Activated effector memory CD4-positive, alpha-beta T cell treated with anti-CD3 and anti-CD28 coated beads, Interleukin-2, amount 50 U/mL, for 16 hours (primary cell): ENCODE measurements around the gene FGD6.
"Not testable (repeated sequence)": the region's sequence is repeated elsewhere in the genome, so short reads cannot be mapped to it uniquely, and the experiment has no call there.

Source experiments
- DNase-seq: peaks from one replicate; pipeline ENCODE4 v3.0.0-alpha.2; 2020

Gene FGD6

GRCh38 chr12:95118138-95118787 is 99.0 kb downstream of the FGD6 start:
- no peak for DNase-seq

DNA sequence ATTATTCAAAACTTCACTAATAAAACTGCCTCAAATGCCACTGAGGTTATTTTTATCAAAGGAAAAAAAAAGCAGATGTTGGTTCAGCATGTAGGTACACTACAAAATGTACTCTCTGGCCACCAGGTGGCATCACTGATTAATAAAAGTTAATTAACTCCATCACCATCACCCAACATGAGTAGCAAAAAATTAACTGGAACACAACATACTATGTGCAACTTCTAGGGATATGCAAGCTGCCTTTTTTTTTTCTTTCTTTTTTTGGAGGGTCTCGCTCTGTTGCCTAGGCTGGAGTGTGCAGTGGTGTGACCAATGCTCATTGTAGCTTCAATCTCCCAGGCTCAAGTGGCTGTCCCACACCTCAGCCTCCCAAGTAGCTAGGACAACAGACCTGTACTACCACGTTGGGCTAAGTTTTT is 100.1 kb downstream of the FGD6 start:
- DNase-seq = peak; percentile 75

DNA sequence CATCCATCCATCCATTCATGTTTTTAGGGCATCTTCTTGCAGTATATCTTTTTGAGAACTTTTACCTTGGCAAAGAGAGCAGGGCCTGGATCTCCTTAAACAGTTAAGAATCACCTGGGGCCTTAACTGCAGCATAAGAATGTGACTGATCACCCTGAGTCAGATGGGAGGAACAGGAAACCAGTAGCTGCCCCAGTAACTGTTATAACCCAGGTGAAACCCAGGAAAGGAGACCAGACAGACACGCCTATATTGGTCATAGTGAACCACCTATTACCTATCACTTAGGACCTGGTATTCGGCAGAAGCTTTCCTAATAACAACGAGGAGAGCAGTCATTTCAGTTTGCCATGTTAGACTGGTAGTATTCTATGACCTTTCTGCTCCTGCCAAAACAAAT is 100.5 kb downstream of the FGD6 start:
- DNase-seq = no peak

DNA sequence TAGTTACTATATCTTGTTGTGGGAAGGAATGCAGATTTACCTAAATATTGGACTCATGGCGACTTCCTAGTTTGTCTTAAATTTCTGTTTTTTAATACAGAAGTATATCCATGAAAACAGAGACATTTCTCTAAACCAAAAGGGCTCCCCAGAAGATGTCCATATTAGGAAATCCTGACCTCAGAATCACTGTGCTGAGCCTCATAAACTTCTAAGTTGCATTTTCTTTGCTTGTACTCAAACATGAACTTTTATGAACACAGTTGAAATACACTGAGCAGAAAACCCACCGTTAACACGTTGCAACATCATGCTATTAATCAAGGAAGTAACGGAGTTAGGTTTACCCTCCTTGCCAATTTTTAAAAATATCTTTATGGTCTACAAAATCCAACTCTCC is 100.9 kb downstream of the FGD6 start:
- DNase-seq = no peak

DNA sequence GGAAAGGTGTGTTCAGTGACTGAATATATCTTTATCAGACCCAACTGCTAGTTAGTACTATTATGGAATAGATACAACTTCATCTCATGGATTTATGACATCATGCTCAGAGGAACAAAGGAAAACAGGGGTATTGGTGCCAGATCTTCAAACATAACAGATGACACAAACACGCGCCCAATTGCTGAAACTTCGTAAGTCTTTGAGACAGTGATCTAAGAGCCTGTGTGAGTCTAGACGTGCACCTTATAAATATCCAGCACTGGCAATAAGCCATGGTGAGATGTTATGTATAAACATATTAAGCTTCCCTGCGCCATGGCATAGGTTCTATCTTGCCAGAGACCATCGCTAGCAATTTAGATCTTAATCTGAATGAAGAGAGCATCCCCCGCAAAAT is 101.6 kb downstream of the FGD6 start:
- no peak for DNase-seq

DNA sequence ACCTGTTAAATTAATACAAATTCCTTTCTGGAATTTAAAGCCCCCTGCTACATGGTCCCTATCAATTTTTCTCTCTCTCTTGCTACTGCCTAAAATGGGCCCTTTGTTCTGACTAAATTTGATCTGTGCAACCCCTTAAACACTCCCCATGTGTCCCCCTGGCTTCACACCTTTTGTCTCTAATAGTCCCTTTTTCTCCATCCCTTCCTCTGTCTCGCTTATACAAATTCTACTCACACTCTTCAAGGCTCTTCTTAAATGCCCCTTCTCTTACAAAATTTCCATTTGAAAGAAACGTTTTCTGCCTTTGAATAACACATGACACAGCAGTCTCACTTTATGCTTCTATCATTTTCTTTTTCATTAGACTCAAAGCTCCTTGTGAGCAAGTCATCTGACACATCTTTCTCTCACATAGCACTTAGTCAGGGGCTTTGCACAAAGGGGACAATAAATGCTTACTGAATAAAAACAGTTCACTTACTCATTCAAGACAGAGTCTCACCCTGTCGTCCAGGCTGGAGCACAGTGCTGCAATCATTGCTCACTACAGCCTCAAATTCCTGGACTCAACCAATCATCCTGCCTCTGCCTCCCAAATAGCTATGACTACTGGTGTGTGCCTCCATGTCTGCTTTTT is 102.4 kb downstream of the FGD6 start:
- no peak for DNase-seq

- DNase-seq = no peak
Observed at GRCh38 chr12:95107362-95107761, 109.9 kb downstream of the FGD6 start.

DNA sequence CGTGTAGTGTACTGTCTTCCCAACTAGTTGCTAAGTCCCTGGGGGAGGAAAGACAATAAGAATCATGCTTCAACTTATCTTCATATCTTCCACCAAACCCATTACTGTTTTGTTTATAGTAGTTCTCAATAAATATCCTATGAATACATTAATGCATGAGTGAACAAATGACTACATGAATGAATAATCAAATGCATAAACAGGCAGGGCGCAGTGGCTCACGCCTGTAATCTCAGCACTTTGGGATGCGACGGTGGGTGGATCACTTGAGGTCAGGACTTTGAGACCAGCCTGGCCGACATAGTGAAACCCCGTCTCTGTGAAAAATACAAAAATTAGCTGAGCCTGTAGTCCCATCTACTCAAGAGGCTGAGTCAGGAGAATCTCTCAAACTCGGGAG is 111.7 kb downstream of the FGD6 start:
- DNase-seq = no peak

- no peak for DNase-seq
Observed at GRCh38 chr12:95104919-95105452, 112.3 kb downstream of the FGD6 start.

DNA sequence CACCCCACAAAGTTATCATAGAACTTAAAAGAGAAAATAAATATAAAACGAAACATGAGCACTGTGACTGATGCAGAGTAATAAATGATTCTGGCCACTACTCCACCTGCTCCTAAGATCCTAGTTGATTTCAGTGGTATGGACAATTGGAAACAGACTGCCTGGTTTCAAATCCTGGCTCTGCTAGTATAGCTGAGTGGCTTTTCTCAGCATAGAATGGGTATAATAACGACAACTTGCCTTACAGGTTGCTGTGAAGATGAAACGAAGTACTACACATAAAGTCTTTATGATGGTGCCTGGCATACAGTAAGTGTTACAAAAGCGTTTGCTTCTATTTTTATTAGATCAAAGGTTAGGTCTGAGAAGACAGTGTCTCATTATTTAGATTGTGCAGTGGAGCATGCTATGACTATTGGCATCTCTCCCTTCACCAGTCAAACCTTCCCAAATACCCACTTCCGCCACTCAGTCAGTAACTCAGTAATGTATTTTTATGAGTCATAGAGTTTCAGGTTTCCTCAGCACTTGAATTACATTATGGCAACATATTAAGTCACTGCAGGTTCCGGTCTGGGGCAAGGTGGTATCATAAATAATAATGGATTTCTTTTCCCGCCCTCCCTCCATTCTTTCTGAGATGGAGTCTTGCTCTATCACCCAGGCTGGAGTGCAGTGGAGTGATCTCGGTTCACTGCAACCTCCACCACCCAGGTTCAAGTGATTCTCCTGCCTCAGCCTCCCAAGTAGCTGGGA is 114.2 kb downstream of the FGD6 start:
- peak; percentile 67 for DNase-seq

- DNase-seq = not testable (repeated sequence)
Observed at GRCh38 chr12:95101957-95102356, 115.3 kb downstream of the FGD6 start.

GRCh38 chr12:95100264-95101190 is 116.7 kb downstream of the FGD6 start:
- DNase-seq = no peak

DNA sequence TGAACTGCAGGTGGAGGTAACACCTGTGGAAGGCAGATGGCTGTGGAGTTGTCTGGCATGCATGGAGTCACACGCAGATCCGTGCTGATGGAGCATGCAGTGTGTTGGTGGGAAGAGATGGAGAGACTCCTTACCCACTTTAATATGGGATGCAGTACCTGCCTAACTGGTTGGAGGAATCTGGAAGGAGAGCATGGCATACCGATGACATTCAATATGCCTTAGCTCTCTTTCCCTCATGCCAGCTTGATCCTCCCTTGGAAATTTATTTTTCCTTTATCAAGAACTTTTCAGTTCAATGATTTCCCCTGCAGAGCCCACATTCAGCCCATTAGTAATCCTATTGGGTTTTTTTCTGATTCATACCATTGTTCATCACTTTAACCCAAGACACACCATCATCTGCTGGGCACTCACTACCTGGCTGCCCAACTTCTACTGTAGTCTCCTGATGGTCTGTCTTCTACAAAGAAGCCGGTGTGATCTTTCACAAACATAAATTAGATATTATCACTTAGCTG is 117.9 kb downstream of the FGD6 start:
- DNase-seq = no peak

DNA sequence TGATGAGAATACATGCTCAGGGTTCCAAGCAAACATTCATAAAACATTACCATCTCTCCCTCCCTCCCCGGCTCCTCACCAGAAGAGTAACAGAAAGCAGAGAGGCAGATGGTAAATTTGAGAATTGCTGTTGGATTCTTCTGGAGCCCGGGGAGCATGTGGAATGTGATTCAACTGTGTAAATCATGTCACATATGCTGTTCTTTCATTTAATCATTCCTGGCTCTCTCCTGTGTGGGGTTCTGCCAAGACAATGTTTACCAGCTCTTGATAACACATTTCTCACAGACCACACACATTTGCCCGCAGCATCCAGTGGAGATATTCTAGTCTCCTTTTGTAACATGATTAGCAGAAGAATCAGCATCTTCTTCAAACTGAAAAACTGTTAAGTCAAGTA is 120.4 kb downstream of the FGD6 start:
- no peak for DNase-seq

- no peak for DNase-seq
Observed at GRCh38 chr12:95096378-95096777, 120.9 kb downstream of the FGD6 start.

- not testable (repeated sequence) for DNase-seq
Observed at GRCh38 chr12:95095866-95096265, 121.4 kb downstream of the FGD6 start.

GRCh38 chr12:95089462-95089861 is 127.8 kb downstream of the FGD6 start:
- DNase-seq = no peak

- DNase-seq = no peak
Observed at GRCh38 chr12:95088379-95088778, 128.9 kb downstream of the FGD6 start.

GRCh38 chr12:95085612-95086011 is 131.7 kb downstream of the FGD6 start:
- no peak for DNase-seq

- no peak for DNase-seq
Observed at GRCh38 chr12:95083938-95084337, 133.3 kb downstream of the FGD6 start.

GRCh38 chr12:95083471-95083870 is 133.8 kb downstream of the FGD6 start:
- no peak for DNase-seq

DNA sequence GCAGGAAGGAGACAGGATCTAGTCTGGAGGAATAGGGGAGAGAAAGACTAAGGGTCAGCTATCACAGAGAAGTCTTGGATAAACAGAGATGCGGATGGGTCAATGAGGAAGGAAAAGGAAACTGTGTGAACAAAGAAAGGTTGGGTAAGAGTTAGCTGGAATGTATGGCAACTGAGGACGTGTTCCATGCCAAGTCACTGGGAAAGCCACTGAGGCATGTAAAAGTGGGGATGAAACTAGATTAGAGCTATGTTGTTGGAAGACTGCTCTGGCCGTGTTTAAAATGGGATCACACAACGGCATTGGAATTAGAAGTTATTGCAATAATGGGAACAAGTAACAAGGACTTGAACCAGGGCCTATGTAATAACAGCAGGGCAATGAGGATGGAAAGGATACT is 139.9 kb downstream of the FGD6 start:
- DNase-seq = no peak

DNA sequence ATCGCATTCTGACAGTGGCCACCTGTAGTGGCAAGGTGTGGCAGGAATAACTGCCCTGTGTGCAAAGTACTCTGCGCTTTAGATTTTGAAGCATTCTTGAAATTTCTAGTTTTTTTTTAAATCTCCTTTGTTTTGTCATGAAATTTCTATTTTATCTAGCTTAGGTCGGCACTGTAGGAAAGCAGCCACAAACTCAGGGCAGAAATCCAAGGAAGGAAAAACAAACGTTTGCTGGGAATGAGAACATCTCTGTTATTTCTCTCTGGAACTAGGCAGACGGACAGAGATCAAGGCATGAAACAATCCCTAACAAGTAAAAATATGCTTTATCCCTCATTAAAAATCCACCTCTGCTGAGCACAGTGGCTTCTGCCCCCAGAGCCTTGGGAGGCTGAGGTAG is 142.5 kb downstream of the FGD6 start:
- DNase-seq = no peak
